SK-N-MC (cell line): ENCODE data around the gene THYN1.
"Not testable (repeated sequence)": the region's sequence is repeated elsewhere in the genome, so short reads cannot be mapped to it uniquely, and the experiment has no call there.

Experiments
- DNase-seq: peaks from one replicate; pipeline ENCODE4 v3.0.0-alpha.2; 2011; ENCODE audit warnings: low read depth, low spot score
- H3K27ac ChIP-seq: fragments of 200-600 bp; sonication (generic); 2 replicates; pipeline ENCODE4 v1.5.1; 2016; ENCODE audit warnings: mixed run types
- H3K36me3 ChIP-seq: fragments of 200-600 bp; sonication (generic); 2 replicates; pipeline ENCODE4 v1.6.1; 2017; ENCODE audit warnings: antibody characterized with exemption, low read length, mixed read lengths; ENCODE audit not compliant: insufficient read depth
- H3K4me3 ChIP-seq: fragments of 200-600 bp; sonication (generic); 2 replicates; pipeline ENCODE4 v1.5.1; 2016
- H3K9ac ChIP-seq: fragments of 200-600 bp; sonication (generic); 2 replicates; pipeline ENCODE4 v1.8.0; 2017; ENCODE audit warnings: mixed run types, mixed read lengths; ENCODE audit not compliant: insufficient read length
- H3K9me3 ChIP-seq: fragments of 200-600 bp; sonication (generic); 2 replicates; pipeline ENCODE4 v1.6.1; 2017; ENCODE audit warnings: low read depth, mild to moderate bottlenecking, antibody characterized with exemption, low read length, moderate library complexity, mixed read lengths
- EZH2 ChIP-seq: fragments of 200-600 bp; sonication (generic); IDR thresholded peaks from one replicate; pipeline ENCODE4 v1.6.1; 2017; ENCODE audit warnings: antibody characterized with exemption
- FOXP2 ChIP-seq: optimal IDR thresholded peaks from 2 replicates; pipeline ENCODE3; 2011; ENCODE audit warnings: mild to moderate bottlenecking, moderate library complexity; ENCODE audit not compliant: insufficient read depth; ENCODE audit errors: extremely low read length, control extremely low read depth
- POLR2AphosphoS5 ChIP-seq: IDR thresholded peaks from 2 replicates; pipeline ENCODE4 v1.6.1; 2012; ENCODE audit warnings: mild to moderate bottlenecking, low read depth, low read length, borderline replicate concordance

THYN1 gene

GRCh38 chr11:134257101-134257500 lies 3.9 kb upstream of the THYN1 start:
- TF ChIP-seq EZH2: no peak
- TF ChIP-seq FOXP2: no peak
- TF ChIP-seq POLR2AphosphoS5: no peak
- DNase-seq: no peak
- peaks cover 36% of the 10 kb centered on the region; the same call in 1 of the 2 replicates for H3K36me3 ChIP-seq
- no peak overlapping the region for H3K27ac ChIP-seq
- no peak overlapping the region for H3K9ac ChIP-seq
- no peaks in the 10 kb centered on the region for H3K9me3 ChIP-seq
- no peak overlapping the region for H3K4me3 ChIP-seq

DNA sequence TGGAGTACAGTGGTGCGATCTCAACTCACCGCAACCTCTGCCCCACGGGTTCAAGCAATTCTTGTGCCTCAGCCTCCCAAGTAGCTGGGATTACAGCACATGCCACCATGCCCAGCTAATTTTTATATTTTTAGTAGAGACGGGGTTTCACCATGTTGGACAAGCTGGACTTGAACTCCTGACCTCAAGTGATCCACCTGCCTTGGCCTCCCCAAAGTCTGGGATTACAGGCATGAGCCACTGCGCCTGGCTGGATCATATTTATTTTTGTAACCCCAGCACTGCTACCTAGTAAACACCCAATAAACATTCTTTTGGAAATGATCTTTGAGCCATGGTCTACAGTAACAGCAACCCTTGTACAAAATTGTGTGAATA lies 2.0 kb upstream of the THYN1 start:
- not testable (repeated sequence) for H3K4me3 ChIP-seq, H3K27ac ChIP-seq, H3K9ac ChIP-seq, DNase-seq, H3K9me3 ChIP-seq
- H3K36me3 ChIP-seq: peaks cover 22% of the 10 kb centered on the region; the same call in 1 of the 2 replicates

GRCh38 chr11:134254433-134255183 lies 1.5 kb upstream of the THYN1 start:
- no peak overlapping the region for H3K27ac ChIP-seq
- DNase-seq: no peak
- peaks cover 23% of the 10 kb centered on the region; the same call in 1 of the 2 replicates for H3K36me3 ChIP-seq
- no peaks in the 10 kb centered on the region for H3K9me3 ChIP-seq
- H3K4me3 ChIP-seq: peak overlapping the region; percentile 93
- TF ChIP-seq POLR2AphosphoS5: no peak
- TF ChIP-seq FOXP2: no peak
- no peak for TF ChIP-seq EZH2
- peak overlapping the region; percentile 81 for H3K9ac ChIP-seq

GRCh38 chr11:134252346-134253187 lies 585 bp downstream of the THYN1 start:
- Histone ChIP-seq H3K36me3 (peaks cover 27% of the 10 kb centered on the region; the same call in 1 of the 2 replicates), H3K9me3 (no peaks in the 10 kb centered on the region), H3K9ac (peak overlapping the region; percentile 63), H3K4me3 (peak overlapping the region; percentile 93), H3K27ac (no peak overlapping the region)
- DNase-seq: no peak
- TF ChIP-seq FOXP2: no peak
- TF ChIP-seq POLR2AphosphoS5: no peak
- no peak for TF ChIP-seq EZH2

DNA sequence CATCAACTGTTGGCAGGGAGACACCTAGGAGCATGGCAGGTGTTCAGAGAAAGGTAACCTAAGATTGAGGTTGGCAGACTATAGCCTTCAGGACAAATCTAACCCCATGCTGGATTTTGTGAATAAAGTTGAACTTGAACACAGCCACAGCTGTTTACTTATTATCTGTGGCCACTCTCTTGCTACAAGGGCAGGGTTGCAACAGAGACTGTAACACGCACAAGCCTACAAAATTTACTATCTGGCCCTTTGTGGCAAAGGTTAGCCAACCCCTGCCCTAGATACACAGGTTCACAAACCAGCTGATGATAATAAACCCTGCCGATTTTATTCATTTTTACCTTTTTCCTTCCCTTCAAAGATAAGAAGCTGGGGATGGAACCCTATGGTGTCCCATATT lies 2.5 kb downstream of the THYN1 start:
- Histone ChIP-seq H3K36me3 (peaks cover 32% of the 10 kb centered on the region; the same call in 1 of the 2 replicates), H3K27ac (no peak overlapping the region), H3K9ac (no peak overlapping the region), H3K9me3 (no peaks in the 10 kb centered on the region), H3K4me3 (no peak overlapping the region)
- DNase-seq: no peak
- no peak for TF ChIP-seq POLR2AphosphoS5
- TF ChIP-seq FOXP2: no peak
- TF ChIP-seq EZH2: no peak

DNA sequence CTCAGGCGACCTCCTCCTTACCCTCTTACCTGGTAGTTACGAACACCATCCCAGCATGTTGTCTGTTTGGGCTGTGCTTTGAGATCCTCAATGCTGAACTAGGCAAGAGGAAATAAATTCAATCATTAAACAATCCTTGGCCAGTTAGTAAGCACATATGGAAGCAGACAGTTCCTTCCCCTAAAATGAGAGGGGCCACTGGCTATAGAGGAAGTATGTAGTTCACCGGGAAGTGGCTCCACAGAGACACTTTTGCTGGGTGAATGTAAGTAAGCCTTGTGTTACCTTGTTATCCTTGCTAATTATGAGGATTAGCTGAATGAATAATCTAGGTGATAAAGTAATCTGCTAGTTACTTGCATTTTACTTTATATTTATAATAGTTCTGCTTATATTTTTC lies 2.9 kb downstream of the THYN1 start:
- H3K4me3 ChIP-seq: no peak overlapping the region
- no peak for TF ChIP-seq EZH2
- no peak for TF ChIP-seq FOXP2
- no peak for TF ChIP-seq POLR2AphosphoS5
- no peak for DNase-seq
- no peak overlapping the region for H3K9ac ChIP-seq
- H3K27ac ChIP-seq: no peak overlapping the region
- no peaks in the 10 kb centered on the region for H3K9me3 ChIP-seq
- H3K36me3 ChIP-seq: peaks cover 36% of the 10 kb centered on the region; the same call in 1 of the 2 replicates

GRCh38 chr11:134248910-134249480 lies 4.2 kb downstream of the THYN1 start:
- no peak for TF ChIP-seq EZH2
- no peak for TF ChIP-seq FOXP2
- no peak for TF ChIP-seq POLR2AphosphoS5
- Histone ChIP-seq H3K36me3 (peaks cover 49% of the 10 kb centered on the region; the same call in 1 of the 2 replicates), H3K4me3 (no peak overlapping the region), H3K9ac (no peak overlapping the region), H3K9me3 (no peaks in the 10 kb centered on the region), H3K27ac (no peak overlapping the region)
- no peak for DNase-seq

DNA sequence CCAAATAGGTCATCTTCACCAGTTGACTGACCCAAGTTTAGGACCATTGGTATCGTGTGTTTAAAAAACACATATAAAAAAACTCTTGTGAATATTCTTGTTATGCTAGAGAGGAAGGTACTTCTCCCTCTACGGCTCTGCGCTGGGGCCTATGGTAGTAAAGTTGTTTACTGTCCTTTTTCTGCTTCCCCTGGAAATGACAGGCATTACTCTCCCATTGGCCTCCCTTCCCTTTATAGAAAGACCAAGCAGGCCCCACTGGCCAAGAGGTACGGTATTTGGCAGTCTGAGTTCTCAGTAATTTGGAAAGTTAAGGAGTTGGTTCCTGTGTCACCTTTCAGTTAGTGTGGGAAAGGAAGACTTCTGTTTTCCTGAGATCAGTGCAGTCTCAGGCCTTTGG lies 6.5 kb downstream of the THYN1 start:
- Histone ChIP-seq H3K4me3 (no peak overlapping the region), H3K9me3 (no peaks in the 10 kb centered on the region), H3K36me3 (peaks cover 59% of the 10 kb centered on the region; the same call in 1 of the 2 replicates), H3K9ac (no peak overlapping the region), H3K27ac (no peak overlapping the region)
- DNase-seq: no peak
- TF ChIP-seq EZH2 (no peak), FOXP2 (no peak), POLR2AphosphoS5 (no peak)
